ENCODE results near the gene SCYL1. TPM values are rescaled to one million over a fixed set of nuclear protein-coding genes. Genes with fewer than 3 reads are reported as not detected.

The SCYL1 gene
- total RNA-seq (10 to 100 TPM; 33.7 to 59.5 TPM), polyA plus RNA-seq (10 to 100 TPM; 45.6 to 62.0 TPM)

DNA sequence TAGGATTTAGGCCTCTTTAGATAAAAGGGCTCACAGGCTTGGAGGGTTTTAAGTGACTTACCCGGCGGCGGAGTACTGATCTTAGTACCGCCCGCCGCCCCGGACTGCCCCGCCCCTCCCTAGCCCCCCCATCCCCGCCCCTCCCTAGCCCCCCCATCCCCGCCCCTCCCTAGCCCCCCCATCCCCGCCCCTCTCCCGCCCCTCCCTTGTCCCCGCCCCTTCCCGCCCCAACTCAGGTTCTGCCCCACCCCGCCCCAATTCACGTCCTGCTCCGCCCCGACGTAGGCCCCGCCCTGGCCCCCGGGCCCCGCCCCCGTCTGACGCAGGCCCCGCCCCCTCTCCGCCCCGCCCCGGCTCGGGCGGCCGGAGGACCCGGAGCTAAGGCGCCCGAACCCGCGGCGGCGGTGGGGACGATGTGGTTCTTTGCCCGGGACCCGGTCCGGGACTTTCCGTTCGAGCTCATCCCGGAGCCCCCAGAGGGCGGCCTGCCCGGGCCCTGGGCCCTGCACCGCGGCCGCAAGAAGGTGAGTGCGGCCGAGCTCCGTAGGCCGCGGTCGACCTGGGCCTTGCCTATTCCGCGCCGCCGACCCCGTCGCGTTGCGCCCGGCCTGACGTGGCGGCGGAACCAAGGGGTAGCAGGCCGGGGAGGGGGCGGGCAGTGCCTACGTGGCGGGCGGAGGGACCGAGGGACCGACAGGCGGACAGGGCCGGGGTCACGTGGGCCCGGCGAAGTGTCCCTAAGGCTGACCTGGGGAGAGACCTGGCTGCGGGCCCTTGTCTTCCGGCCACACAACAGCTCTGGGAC is at the start of gene SCYL1:
TSS of gene SCYL1 (plus strand) at position 343 of the 805 bp plus-strand sequence. CDS start at position 414, 71 bp downstream.
- Histone ChIP-seq H3K4me3 (ENCODE audit: low read depth in 1 of 3, low read length in 3 of 3) (peak within 1 kb of the TSS; percentile 67 to 95 (median 82)), H3K4me1 (ENCODE audit: control insufficient read depth in 4 of 4, insufficient read depth in 4 of 4, low read length in 3 of 4) (peaks cover 14 to 49% (median 42%) of the 10 kb centered on the region in 4 donors), H3K9me3 (ENCODE audit: control insufficient read depth in 4 of 4, low read length in 3 of 4) (no peaks in the 10 kb centered on the region), H3K9ac (ENCODE audit: low read depth in 1 of 2, low read length in 2 of 2) (peak within 1 kb of the TSS; percentile 69 to 86), H3K36me3 (ENCODE audit: control insufficient read depth in 4 of 4, insufficient read depth in 3 of 4, low read depth in 1 of 4, low read length in 3 of 4) (peaks cover 0 to 8% (median 4%) of the 10 kb centered on the region in 4 donors), H3K27me3 (ENCODE audit: control insufficient read depth in 4 of 4, insufficient read depth in 4 of 4, low read length in 3 of 4) (no peaks in the 10 kb centered on the region), H3K27ac (ENCODE audit: low read depth in 1 of 2, low read length in 2 of 2) (peak within 1 kb of the TSS; percentile 92 to 95)
- DNase-seq (ENCODE audit: low spot score) = peak; percentile 98
- WGBS = 3% methylated on average over 82 of the region's 82 CpGs
- no peak for TF ChIP-seq REST (IDR thresholded peaks at IDR 0.05)
- no peak for TF ChIP-seq JUND (IDR thresholded peaks at IDR 0.05)
- TF ChIP-seq, protein P1, sequence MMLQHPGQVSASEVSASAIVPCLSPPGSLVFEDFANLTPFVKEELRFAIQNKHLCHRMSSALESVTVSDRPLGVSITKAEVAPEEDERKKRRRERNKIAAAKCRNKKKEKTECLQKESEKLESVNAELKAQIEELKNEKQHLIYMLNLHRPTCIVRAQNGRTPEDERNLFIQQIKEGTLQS (IDR thresholded peaks at IDR 0.05) = no peak
- no peak for TF ChIP-seq HNF4G (IDR thresholded peaks at IDR 0.05)
- TF ChIP-seq RAD21 (IDR thresholded peaks at IDR 0.05) = no peak
- TF ChIP-seq, protein P2, sequence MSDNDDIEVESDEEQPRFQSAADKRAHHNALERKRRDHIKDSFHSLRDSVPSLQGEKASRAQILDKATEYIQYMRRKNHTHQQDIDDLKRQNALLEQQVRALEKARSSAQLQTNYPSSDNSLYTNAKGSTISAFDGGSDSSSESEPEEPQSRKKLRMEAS (IDR thresholded peaks at IDR 0.05) = no peak
- TF ChIP-seq GABPA (IDR thresholded peaks at IDR 0.05 in 1 of 2, conservative IDR thresholded peaks at IDR 0.05 in 1 of 2) = no peak
- TF ChIP-seq, protein P3, sequence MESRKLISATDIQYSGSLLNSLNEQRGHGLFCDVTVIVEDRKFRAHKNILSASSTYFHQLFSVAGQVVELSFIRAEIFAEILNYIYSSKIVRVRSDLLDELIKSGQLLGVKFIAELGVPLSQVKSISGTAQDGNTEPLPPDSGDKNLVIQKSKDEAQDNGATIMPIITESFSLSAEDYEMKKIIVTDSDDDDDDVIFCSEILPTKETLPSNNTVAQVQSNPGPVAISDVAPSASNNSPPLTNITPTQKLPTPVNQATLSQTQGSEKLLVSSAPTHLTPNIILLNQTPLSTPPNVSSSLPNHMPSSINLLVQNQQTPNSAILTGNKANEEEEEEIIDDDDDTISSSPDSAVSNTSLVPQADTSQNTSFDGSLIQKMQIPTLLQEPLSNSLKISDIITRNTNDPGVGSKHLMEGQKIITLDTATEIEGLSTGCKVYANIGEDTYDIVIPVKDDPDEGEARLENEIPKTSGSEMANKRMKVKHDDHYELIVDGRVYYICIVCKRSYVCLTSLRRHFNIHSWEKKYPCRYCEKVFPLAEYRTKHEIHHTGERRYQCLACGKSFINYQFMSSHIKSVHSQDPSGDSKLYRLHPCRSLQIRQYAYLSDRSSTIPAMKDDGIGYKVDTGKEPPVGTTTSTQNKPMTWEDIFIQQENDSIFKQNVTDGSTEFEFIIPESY (IDR thresholded peaks at IDR 0.05) = no peak
- TF ChIP-seq SP1 (IDR thresholded peaks at IDR 0.05) = no peak
- no peak for TF ChIP-seq NR2F2 (IDR thresholded peaks at IDR 0.05)
- TF ChIP-seq, protein P4, sequence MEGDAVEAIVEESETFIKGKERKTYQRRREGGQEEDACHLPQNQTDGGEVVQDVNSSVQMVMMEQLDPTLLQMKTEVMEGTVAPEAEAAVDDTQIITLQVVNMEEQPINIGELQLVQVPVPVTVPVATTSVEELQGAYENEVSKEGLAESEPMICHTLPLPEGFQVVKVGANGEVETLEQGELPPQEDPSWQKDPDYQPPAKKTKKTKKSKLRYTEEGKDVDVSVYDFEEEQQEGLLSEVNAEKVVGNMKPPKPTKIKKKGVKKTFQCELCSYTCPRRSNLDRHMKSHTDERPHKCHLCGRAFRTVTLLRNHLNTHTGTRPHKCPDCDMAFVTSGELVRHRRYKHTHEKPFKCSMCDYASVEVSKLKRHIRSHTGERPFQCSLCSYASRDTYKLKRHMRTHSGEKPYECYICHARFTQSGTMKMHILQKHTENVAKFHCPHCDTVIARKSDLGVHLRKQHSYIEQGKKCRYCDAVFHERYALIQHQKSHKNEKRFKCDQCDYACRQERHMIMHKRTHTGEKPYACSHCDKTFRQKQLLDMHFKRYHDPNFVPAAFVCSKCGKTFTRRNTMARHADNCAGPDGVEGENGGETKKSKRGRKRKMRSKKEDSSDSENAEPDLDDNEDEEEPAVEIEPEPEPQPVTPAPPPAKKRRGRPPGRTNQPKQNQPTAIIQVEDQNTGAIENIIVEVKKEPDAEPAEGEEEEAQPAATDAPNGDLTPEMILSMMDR (IDR thresholded peaks at IDR 0.05; ENCODE audit: low read depth, low read length, missing input control) = no peak

DNA sequence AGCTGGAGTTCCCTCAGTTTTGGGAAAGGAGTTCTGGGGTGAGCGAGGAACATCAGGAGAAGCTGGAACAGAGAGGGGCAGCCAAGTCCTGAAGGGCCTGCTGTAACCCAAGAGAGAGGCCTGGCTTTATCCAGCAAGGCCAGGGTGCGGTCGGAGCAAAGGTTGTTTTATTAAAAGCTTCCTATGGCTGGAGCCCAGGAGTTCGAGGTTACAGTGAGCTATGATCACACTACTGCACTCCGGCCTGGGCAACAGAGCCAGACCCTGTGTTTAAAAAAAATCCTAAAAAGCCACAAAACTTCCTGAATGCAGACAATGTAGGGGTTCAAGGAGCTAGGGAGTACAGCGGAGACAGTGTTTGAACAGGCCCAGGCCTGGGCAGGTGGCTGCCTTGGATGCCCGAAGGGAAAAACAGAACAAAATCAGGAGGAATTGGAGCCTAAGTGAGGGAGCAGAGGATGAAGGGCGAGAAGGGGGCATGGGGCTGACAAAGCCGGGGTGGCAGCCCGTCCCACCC is 48.2 kb upstream of the SCYL1 start:
- Histone ChIP-seq H3K27me3 (ENCODE audit: control insufficient read depth in 4 of 4, insufficient read depth in 4 of 4, low read length in 3 of 4) (no peaks in the 10 kb centered on the region), H3K4me3 (ENCODE audit: low read depth in 1 of 3, low read length in 3 of 3) (peak overlapping the region; percentile 71 to 99 (median 73)), H3K36me3 (ENCODE audit: control insufficient read depth in 4 of 4, insufficient read depth in 3 of 4, low read depth in 1 of 4, low read length in 3 of 4) (no peaks in the 10 kb centered on the region), H3K9me3 (ENCODE audit: control insufficient read depth in 4 of 4, low read length in 3 of 4) (no peaks in the 10 kb centered on the region), H3K4me1 (ENCODE audit: control insufficient read depth in 4 of 4, insufficient read depth in 4 of 4, low read length in 3 of 4) (peaks cover 7 to 29% (median 20%) of the 10 kb centered on the region in 4 donors), H3K27ac (ENCODE audit: low read depth in 1 of 2, low read length in 2 of 2) (peak overlapping the region; percentile 98 to 100), H3K9ac (ENCODE audit: low read depth in 1 of 2, low read length in 2 of 2) (peak overlapping the region; percentile 87 to 100)
- no peak for DNase-seq (ENCODE audit: low spot score)
- 7% methylated on average over 10 of the region's 10 CpGs for WGBS
- TF ChIP-seq RAD21 (IDR thresholded peaks at IDR 0.05) (no peak), YY1 (IDR thresholded peaks at IDR 0.05) (peak; percentile 86), RXRA (IDR thresholded peaks at IDR 0.05) (peak in 1 of 2 donors; percentile 54), TAF1 (conservative IDR thresholded peaks at IDR 0.05) (no peak), FOXA1 (IDR thresholded peaks at IDR 0.05) (no peak), REST (IDR thresholded peaks at IDR 0.05) (peak; percentile 60), HNF4G (IDR thresholded peaks at IDR 0.05) (no peak)
- TF ChIP-seq, protein P4 (IDR thresholded peaks at IDR 0.05; ENCODE audit: low read depth, low read length, missing input control) = no peak
